GM18517 (cell line): ENCODE results near the gene RAMACL.

Experiments used
- ATAC-seq: cut with Tn5 transposase; IDR thresholded peaks from one replicate; pipeline ENCODE4 v1.9.1; 2021; ENCODE audit warnings: mild to moderate bottlenecking, moderate library complexity; ENCODE audit not compliant: unreplicated experiment

RAMACL gene

DNA sequence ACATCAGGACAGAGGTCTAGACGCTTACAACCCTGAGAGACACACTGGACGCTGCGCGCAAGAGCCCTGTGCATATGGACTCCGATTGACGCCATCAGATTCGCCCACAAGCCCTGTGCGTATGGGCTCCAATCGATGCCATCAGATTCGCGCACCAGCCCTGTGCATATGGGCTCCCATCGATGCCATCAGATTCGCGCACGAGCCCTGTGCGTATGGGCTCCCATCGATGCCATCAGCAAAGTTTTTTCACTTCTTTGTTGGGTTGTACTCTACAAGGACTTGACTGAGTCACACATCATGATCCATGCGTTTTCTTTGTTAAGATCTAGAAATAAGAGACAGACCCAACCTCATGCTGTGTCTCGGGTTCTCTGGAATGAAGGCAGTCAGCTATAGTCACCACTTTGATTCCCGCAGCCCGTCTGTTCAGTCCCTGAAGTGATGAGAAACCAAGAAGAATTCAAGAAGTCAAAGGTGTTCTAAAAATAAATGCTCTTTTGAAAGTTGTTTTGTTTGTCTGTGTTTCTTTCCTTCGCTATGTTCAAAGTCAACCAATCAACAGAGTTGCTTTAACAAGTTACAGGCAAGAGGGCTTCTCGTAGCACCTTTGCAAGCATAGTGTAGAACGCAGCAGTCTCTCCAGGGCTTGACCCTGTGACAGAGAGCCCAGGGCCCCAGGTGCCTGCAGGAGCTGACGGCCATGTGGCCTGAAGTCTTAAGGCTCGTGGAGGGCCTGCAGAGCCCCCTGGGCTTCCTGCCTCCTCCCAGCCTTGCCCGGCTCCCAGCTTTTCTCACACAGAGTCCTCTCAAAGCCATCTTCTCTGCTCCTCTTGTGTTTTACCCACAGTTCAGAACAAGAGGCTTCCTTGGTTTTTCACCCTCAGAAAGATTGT is 32.6 kb upstream of the RAMACL start:
- no peak for ATAC-seq

DNA sequence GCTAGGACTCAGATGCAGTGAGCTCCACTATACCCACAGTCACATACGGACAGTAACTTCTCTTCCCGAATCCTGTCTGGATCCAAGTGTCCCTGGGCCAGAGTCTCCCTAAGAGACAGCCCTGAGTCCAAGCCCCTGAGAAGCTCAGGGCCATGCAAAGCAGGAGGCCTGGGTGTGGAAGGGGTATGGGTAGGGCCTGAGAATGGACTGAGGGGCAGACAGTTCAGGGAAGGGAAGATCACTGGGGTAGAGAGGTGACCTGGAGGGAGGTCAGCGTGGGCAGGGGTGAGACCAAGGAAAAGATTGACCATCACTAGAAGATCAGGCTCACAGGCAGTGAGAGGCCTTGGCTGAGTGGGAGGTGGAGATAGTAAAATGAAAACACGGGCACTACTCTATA is 31.8 kb upstream of the RAMACL start:
- no peak for ATAC-seq

- ATAC-seq: no peak
These were observed 30.9 kb upstream of the RAMACL start for GRCh38 chr6:166617359-166617758.

DNA sequence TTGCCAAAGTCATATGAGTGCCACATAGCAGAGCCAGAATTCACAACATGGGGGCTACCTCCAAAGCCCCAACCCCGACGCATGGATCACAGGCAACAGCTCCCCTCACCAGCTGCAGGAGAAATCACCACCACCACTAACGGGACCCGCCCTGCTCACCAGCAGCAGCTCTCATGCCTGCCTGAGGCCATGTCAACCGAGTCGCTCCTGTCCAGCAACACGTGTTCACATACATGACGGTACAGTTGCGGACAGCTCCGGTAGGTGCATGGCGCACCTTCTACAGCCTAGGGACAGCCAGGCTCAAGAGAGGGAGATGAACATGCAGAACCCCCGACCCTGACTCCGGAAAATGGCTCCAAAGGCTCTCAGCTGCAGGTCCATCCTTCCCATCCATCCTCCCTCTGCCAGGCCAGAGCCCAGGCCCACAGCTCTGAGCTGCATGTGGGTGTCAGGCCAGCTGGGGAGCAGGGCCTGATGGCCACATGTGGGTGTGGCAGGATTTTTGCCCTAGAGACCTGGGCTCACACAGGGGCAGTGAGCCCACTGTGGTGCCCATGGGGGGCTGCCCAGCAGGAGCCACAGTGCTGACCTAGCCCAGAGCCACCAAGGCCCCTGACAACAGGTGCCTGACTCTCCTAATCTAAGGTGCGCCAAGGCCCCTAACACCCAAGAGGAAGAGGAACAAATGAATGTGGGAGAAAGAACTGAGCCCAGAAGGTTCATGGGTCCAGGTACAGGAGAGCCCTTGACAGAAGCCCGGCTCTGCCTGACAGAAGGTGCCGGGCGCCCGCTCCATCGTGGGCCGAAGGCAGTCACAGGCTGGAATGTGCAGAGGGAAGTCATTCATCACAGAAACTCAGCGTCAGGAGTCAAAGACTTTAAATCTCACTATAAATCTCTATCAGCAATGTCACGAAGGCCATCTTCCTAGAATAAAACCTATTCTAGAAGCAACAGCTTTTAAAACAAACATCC is 30.1 kb upstream of the RAMACL start:
- ATAC-seq: no peak

- no peak for ATAC-seq
These were observed 28.7 kb upstream of the RAMACL start for GRCh38 chr6:166615059-166615770.

DNA sequence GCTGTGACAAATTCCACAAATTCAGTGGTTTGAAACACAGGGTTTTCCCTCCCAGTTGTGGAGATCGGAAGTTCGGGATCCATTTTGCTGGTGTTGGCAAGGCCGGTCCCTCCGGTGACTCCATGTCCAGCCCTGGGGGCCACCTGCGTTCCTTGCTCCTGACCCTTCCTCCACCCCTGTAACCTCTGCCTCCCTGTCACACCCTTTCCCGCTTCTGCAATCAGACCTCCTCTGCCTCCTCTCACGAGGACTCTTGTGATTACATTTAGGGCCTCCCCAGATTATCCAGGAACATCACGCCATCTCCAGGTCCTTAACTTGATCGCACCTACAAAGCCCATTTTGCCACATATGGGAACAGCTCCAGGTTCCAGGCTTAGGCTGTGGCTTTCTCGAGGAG is 28.1 kb upstream of the RAMACL start:
- ATAC-seq: no peak

DNA sequence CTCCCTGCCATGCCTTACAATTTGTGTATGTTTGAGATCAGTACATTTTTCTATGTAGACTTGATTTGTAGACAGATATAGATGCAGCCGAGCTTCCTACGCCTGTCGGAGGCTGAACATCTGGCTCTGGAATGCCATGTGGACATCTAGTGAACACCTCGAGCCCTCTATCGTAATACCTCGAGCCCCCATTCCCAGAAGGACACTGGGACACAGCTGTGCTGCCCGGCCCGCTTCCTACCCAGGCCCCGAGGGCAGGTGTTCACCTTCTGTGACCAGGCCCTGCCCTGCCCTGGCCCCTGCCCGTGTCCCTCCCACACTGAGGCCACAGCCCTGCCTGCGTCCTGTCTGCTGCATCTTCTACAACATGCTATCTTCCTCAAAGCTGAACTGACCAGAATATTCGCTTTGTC is 27.7 kb upstream of the RAMACL start:
- ATAC-seq: no peak

- no peak for ATAC-seq
These were observed 26.5 kb upstream of the RAMACL start for GRCh38 chr6:166613027-166613426.

DNA sequence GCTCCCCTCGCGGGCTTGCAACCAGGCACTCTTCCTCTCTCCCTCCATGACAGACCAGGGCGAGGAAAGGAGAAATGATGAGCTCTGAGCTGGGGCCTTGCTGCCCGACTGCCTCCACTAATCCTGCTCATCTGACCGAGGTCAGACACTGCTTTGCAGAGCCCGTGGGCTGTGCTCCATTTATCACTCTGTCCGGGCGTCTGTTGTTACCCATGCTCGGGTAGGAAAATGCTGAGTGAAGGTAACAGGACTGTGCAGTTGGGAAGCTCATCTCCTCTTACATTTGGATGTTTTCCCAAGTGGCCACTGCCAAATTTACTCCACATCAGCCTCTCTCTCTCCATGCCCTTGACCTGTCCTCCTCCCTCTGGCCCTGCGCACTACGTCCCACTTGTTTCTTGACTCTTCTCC is 26.0 kb upstream of the RAMACL start:
- no peak for ATAC-seq

DNA sequence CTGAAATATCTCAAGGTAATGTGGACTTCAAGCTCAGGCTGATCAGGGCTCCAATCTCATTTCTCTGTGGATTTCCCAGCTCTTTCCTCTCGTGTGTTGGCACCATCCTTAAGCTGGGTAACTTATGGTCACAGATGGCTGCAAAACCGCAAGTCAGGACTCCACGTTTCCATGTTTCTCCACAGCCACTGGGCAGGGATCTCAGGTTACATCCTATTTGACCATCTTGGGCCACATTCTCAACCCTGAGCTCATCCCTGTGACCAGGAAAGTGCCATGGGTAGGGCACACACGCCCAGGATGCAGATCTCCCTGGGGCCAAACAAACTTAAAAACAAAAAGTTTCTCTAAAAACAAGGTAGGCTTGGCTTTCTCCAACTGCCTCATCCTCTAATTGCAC is 25.2 kb upstream of the RAMACL start:
- ATAC-seq: no peak

DNA sequence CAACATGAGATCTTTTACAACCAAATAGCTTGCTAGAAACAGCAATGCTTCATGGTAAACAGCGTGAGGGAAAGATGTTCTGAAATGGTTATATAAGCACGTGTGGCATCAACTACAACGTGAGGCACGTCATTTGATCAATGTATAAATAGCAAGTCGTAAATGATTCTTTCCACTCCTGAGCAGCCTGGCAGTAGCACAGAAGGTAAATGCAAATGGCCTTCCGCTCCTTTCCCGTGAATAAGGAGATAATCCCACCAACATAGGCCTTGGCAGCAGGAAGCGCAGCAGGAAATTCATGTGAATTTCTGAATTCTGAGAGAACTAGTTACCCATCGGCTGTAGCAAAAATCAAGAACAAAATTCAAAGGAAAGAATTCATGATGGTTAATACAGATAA is 23.6 kb upstream of the RAMACL start:
- ATAC-seq: no peak

DNA sequence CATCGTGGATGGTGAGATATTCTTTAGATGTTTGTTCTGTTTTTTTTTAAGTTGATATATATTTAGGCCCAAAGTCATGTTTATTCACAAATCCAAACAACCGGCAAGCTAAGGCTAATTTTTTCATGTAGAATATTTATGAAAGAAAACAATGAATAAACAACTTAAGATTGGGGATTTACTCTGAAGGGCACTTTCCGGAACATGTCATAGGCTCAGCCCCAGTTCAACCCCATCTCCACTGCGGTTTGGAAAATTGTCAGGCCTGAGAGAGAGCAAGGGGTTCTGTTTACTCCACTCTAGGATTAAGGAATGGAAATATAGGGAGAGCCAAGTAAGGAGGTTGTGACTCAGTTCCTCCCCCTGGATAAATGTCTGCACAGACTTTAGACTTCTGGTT is 22.3 kb upstream of the RAMACL start:
- no peak for ATAC-seq

- no peak for ATAC-seq
These were observed 19.3 kb upstream of the RAMACL start for GRCh38 chr6:166605752-166606151.

GRCh38 chr6:166604911-166605310 is 18.4 kb upstream of the RAMACL start:
- no peak for ATAC-seq

- ATAC-seq: no peak
These were observed 17.9 kb upstream of the RAMACL start for GRCh38 chr6:166604328-166604727.

DNA sequence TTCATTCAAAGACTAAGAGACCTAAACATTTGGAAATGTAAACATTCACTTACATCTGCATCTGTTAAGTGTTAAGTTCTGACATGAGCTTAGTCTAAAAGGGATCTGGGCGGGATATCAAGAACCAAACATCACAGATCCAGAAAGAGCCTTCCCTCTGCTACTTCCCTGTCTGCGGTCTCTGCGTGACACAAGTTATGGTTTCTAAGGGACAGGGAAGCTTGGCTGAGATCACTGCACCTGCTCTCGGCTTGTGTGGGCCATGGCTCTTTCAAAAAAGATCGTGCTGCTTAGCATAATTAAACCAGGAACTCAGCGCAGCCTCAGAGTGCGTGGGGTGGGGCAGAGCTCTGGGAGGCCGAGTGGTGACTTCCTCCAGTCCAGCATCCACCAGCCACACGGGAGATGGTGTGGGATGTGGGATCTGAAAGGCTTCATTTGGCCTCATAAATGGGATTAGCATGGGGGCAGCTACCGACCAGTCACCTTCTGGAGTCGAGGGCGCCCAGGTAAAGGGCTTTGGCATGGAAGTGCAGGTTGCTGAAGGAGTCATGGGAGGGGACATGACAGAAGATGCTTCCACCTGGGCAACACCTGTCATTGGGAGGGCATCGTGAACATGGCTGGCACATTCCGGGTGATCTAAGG is 16.7 kb upstream of the RAMACL start:
- ATAC-seq: no peak

DNA sequence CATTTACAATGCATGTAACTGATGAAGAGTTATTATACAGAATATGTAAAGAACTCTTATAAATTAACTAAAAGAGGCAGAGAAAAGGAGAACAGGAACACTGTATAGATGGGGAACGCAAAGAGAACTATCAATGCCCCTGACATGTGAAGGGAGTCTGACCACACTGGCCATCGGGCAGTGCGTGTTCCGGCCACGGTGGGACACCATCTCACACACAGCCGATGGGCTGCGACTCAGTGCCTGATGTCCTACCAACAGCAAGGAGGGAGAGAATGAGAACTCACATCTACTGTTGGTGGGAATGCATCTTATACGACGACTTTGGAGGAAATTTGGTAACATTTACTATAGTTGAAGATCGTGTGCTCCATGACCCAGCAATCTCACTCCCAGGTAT is 15.5 kb upstream of the RAMACL start:
- ATAC-seq: no peak

- ATAC-seq: no peak
These were observed 14.5 kb upstream of the RAMACL start for GRCh38 chr6:166600931-166601330.

GRCh38 chr6:166599205-166599604 is 12.7 kb upstream of the RAMACL start:
- ATAC-seq: no peak

GRCh38 chr6:166598441-166599138 is 12.1 kb upstream of the RAMACL start:
- ATAC-seq: no peak
